HG03139 (cell line): ENCODE data around the gene CUX1.
"Not testable (repeated sequence)": the region's sequence is repeated elsewhere in the genome, so short reads cannot be mapped to it uniquely, and the experiment has no call there.

ENCODE experiments used
- ATAC-seq: cut with Tn5 transposase; IDR thresholded peaks from one replicate; pipeline ENCODE4 v1.9.1; 2021; ENCODE audit not compliant: unreplicated experiment

Gene CUX1

GRCh38 chr7:101913247-101913721 lies 95.9 kb downstream of the CUX1 start:
- ATAC-seq = no peak

DNA sequence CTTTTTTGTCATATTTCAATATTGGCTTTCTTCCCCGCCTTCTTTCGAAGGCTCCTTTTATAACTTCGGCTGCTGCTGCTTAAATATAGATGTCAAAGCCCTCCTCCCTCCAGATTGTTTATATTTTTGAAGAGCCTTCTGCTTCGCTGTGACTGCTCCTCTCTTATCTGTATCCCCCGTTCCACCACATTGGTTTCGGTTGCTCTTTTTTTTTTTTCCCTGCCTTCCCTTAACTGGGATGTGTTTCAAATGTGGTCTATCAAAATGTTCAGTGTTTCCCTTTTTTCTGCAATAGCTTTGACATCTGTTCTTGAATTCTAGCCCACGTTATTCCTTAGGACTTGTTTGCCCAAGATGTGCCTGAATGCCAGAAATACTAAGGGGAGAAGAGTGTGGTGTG lies 96.4 kb downstream of the CUX1 start:
- no peak for ATAC-seq

GRCh38 chr7:101915000-101915399 lies 97.6 kb downstream of the CUX1 start:
- ATAC-seq = no peak

GRCh38 chr7:101916041-101916800 lies 98.8 kb downstream of the CUX1 start:
- ATAC-seq = no peak

GRCh38 chr7:101916876-101917275 lies 99.5 kb downstream of the CUX1 start:
- ATAC-seq = no peak

- no peak for ATAC-seq
Measured at GRCh38 chr7:101917566-101917965, 100.1 kb downstream of the CUX1 start.

DNA sequence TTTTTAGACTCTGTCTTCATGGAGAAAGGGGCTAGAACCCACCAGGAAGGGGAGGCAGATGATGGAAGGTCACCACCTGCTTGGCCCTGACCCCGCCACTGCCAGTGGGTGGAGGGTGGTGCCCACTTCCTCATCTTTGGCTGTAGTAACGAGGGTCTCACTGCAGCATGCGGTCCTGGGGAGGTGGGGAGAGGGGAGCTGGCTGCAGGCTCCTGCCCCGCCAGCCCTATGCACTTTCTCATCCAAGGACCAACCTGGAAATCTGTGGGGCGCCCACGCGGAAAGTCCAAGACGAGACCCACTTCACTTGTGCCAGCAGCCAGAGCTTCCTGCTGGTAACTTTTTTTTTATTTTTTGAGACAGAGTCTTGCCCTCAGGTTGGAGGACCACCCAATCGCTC lies 101.0 kb downstream of the CUX1 start:
- no peak for ATAC-seq

GRCh38 chr7:101919363-101920115 lies 102.1 kb downstream of the CUX1 start:
- ATAC-seq = no peak

- ATAC-seq = no peak
Measured at GRCh38 chr7:101921061-101921460, 103.6 kb downstream of the CUX1 start.

DNA sequence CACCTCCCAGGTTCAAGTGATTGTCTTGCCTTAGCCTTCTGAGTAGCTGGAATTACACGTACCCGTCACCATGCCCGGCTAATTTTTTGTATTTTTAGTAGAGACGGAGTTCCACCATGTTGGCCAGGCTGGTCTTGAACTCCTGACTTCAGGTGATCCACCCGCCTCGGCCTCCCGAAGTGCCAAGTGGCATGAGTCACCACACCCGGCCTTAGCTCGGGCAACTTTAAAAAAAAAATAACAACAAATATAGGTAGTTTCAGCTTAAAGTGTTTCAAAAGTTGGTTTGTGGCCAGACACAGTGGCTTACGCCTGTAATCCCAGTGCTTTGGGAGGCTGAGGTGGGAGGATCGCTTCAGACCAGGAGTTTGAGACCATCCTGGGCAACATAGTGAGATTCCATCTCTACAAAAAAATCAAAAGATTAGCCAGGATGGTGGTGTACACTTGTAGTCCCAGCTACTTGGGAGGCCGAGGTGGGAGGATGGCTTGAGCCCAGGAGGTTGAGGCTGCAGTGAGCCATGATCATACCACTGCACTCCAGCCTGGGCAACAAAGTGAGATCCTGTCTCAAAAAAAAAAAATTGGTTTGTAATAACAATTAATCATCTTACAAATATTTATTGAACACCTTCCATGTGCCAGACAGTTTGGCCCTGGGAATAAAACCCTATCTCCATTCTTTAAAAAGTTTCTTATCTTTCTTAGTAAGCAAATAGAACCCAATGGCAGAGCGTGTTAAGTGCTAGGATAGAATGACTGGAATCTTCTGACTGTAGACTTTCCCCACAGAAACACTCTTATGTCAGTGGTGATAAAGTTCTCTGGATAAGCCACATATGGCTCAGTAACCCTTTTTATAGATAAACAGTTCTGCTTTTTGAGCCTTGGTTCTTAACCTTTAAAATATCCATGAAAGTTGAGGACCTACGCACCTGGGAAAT lies 104.4 kb downstream of the CUX1 start:
- ATAC-seq = not testable (repeated sequence)

DNA sequence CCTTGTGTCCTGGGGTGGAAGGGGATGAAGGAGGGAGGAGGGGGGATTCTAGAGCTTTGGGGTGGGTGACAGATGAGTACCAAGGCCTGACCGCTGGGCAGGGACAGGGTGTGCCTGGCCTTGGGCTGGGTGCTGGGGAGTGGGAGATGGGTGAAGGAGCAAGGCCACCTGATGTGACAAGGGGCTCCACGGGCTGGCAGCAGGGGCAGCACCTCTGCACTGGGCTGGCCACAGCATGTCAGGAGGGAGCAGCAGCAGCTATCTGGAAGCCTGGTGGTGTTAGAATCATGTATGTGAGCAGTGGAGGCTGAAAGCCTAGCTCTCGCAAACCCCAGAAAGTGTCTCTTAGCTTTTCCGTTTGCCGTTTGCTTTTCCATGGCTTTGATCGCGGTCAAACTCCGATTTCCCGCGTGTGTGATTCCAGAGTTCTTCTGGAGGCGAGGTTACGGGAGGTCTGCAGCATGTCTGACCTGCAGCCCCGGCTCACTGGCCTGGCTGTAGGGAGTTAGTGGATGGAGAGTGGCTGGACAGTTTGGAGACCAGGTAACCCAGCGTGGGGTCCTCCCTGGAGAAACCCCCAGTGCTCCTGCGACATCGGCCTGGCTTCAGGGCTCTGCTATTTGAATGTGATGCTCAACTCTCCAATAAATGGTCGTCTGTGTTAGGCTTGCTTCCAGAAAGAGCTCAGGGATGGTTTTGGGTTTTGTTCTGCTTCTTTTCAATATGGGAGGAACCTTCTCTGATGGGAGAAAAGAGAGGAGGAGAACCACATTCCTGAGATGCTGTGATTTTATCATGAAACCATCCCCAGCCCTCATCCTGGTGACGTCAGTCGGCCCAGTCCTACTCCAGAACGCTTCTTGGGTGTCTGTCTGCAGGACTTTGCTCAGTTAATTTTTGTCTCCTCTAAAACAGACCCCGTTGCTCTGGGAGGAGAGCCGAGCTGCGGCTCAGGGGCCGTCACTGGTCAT lies 105.5 kb downstream of the CUX1 start:
- no peak for ATAC-seq

DNA sequence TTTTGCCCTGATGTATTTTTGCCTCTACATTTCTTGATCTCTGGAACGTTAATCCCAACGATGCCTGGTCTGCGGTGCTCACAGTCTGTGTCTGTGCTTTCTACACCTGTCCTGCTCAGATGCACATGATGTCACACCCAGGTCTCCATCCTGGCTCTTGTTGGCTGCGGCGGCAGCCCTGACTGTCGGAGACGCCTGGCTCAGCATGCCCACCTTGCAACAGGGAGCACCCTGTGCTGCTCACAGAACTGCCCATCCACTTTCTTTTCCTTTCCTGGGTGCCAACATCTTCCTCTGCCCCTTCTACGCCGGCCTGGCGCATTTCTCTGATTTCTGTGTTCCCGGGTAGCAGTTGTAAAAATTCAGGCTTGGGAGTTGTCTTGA lies 106.2 kb downstream of the CUX1 start:
- no peak for ATAC-seq

DNA sequence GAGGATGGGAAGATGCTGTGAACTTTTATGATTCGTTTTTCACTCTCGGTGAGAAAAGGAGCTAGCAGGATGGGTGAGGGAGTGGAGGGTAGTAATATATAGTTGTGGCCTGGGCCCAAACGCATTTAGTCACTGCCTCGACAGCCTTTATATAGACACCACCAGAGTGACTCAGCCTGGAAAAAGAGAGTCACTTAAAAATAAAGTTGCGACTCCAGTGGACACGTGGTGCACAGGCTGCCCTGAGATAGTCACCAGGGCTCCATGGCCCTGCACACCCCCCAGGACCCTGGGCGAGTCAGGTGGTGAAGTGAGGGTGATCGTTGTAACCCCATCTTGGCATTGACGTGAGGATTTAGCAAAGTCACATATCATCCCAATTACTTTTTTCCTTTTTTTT lies 106.7 kb downstream of the CUX1 start:
- no peak for ATAC-seq

DNA sequence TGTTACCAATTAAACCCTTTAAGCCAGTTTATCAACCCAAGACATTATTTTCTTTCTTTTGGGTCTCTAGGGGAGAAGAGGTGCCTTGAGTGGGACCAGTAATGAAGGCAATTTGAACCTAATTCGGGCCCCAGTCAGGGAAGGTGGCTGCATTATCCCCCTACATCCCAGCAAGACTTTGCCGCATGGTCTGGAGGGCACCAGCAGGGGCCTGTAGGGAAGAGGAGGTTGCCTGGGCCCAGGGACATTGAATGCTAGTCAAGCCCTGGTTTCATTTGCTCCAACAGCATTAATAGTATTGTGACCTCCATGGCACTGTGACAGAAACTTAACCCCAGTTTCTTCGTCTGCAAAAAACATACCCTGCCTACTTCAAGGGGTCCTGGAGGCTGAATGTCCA lies 108.8 kb downstream of the CUX1 start:
- no peak for ATAC-seq

DNA sequence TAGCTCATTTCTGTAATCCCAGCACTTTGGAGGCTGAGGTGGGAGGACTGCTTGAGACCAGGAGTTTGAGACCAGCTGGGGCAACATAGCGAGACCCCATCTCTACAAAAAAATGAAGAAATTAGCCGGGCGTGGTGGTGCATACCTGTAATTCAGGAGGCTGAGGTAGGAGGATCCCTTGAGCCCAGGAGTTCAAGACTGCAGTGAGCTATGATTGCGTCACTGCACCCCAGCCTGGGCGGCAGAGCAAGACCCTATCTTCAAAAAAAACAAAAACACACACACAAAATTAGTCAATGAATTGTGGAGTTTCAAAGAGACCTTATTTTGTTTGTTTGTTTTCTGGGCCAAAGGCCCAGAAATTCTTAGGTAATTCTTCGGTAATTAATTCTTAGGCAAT lies 110.0 kb downstream of the CUX1 start:
- no peak for ATAC-seq

GRCh38 chr7:101927802-101928201 lies 110.4 kb downstream of the CUX1 start:
- no peak for ATAC-seq

GRCh38 chr7:101929256-101929655 lies 111.8 kb downstream of the CUX1 start:
- no peak for ATAC-seq

DNA sequence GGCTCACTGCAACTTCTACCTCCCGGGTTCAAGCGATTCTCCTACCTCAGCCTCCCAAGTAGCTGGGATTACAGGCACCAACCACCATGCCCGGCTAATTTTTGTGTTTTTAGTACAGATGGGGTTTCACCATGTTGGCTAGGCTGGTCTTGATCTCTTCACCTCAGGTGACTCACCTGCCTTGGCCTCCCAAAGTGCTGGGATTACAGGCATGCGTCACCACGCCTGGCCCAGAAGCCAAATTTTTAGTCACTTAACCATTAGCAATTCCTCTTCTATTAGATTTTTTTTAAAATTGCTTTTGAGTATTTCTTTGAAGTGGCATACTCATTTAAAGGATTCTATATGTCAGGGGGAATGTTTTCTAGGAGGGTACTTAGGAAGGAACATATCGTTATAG lies 112.5 kb downstream of the CUX1 start:
- ATAC-seq = not testable (repeated sequence)

DNA sequence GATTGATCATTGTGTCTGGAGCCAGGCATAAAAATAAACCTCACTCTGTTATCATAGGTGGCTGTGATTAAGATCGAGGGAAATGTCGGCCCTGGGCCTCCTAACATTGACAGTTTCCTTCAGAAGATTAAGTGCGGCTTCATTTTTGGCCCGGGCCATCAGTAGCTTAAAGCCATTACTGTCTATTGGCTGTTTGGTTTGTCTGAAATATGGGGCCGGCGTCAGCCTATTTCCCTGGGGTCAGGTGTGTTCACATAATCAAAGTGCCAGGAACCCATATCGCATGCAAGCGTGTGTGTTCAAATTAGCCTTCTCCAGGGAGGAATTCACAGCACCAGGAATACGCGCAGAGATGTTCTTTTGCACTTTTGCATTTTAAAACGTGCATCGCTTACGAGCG lies 114.7 kb downstream of the CUX1 start:
- ATAC-seq = no peak

GRCh38 chr7:101933028-101933427 lies 115.6 kb downstream of the CUX1 start:
- ATAC-seq = no peak
